Suppressor macrophage treated with lipopolysaccharide for 4 hours (primary cell): Measurements from ENCODE around the gene NFKBIL1.
A peak's percentile ranks its signal among the peaks of the same experiment; 100 is the strongest.
"Not testable (repeated sequence)": the region's sequence is repeated elsewhere in the genome, so short reads cannot be mapped to it uniquely, and the experiment has no call there.

Experiments
- DNase-seq: peaks from one replicate; pipeline ENCODE4 v3.0.0-alpha.2; 2020

Gene NFKBIL1

GRCh38 chr6:31582230-31582643 is 34.8 kb downstream of the NFKBIL1 start, which contains the start of gene LTB:
Gene LTB (minus strand): TSS chr6:31582424. CDS start chr6:31582417, 7 bp downstream.
- no peak for DNase-seq

- no peak for DNase-seq
Observed at GRCh38 chr6:31585491-31585890, 38.1 kb downstream of the NFKBIL1 start.

GRCh38 chr6:31586008-31586407 is 38.6 kb downstream of the NFKBIL1 start, which contains the start of gene LST1:
Gene LST1 (plus strand): TSS chr6:31586277. CDS start chr6:31587300, 1,023 bp downstream.
- peak; percentile 70 for DNase-seq

- peak; percentile 60 for DNase-seq
Observed at GRCh38 chr6:31586599-31587281, 39.3 kb downstream of the NFKBIL1 start.

- DNase-seq: peak; percentile 51
Observed at GRCh38 chr6:31587791-31588777, 40.7 kb downstream of the NFKBIL1 start.

- peak; percentile 67 for DNase-seq
Observed at GRCh38 chr6:31588871-31589650, 41.7 kb downstream of the NFKBIL1 start.

- not testable (repeated sequence) for DNase-seq
Observed at GRCh38 chr6:31590691-31591090, 43.3 kb downstream of the NFKBIL1 start.

- no peak for DNase-seq
Observed at GRCh38 chr6:31592396-31592771, 45.0 kb downstream of the NFKBIL1 start.

- peak; percentile 67 for DNase-seq
Observed at GRCh38 chr6:31597006-31597405, 49.6 kb downstream of the NFKBIL1 start.

- DNase-seq: no peak
Observed at GRCh38 chr6:31607317-31607716, 59.9 kb downstream of the NFKBIL1 start.
